ENCODE data around the gene THAP3.
"Not testable (repeated sequence)": the region's sequence is repeated elsewhere in the genome, so short reads cannot be mapped to it uniquely, and the experiment has no call there.

THAP3 gene

DNA sequence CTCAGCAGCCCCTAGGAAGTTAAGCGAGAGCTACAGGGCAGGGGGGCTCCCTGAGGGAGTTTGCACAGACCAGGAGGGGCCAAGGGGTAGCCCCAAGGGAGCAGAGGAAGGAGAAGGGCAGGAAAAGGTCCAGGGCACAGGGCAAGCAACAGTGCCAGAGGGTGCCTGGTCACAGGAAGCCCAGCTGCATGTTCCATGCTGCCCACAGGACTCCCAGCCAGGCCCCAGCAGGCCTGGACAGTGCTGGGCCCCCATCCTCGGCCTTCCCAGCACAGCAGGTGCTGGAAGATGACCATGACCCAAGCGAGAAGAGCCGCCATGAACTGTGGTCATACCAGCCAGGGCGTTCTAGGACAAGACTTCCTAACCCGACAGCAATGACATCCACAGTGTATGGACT is 33.0 kb upstream of the THAP3 start:
- no peak for FAIRE-seq

DNA sequence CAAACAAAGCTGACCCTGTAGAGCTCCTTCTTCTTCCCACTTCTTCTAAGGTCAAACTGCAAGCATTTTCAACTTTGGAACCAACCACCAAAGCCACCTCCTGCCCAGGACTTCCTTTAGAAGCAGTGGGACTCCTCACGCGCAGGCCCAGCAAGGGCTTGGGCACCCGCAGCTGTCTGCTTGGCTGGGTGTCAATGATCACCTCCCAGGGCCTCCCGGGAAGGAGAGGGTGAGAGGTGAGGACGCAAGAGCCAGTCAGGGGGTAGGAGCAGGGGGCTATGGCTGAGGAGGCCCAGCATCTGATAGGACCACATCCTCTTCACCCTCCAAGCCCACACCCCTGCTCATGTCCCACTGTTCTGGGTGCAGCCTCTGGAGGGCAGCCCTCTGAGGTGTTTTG is 32.2 kb upstream of the THAP3 start:
- FAIRE-seq: no peak

DNA sequence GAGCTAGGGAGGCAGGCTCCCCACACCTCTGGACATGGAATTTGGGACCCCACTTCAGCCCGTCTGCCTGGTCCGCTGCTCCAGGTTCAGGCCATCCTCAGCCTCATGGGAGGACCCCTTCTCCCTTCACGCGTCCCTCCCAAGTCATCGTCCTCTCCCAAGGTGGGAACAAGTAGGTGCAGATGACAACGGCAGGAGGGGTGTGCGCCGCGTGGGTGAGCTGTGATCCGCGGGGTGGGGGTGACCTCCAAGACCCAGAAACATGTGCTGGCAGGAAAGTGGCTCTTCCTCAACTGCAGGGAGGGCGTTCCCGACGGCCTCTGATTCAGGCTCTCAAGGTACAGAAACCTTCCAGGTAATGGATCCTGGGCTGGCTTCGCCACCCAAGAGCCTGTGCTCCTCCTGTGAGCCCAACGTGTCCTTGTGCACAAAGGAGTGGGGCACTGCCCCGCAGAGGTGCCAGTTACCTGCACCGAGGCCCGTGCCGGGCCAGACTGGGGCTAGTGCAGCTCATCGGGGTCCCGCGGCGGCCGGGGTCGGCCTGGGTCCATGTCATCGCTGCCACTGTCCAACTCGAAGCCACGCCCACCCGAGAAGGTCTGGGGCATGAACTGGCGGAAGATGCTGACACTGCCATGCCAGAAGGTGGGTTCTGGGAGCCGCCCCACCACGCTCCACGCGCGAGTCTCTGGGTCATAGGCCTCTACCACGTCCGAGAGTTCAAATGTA is 31.6 kb upstream of the THAP3 start:
- no peak for FAIRE-seq

DNA sequence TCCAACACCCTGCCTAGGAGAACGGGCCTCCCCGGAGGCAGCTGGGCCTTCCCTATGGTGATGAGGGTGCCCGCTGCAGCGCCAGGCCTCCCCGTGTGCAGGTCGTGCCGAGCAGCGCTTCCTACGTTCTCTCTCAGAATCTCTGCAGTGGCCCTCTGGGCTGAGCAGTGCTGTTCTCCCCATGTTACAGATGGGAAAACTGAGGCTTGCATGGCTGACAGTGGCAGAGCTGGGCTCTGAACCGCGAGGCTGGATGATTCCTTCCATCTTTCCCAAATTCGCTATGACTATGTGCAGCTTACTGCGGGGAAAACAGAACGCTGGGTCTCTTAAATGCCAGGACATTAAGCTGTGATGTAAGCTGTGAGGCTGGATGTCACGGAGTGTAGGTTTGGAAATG is 30.9 kb upstream of the THAP3 start:
- no peak for FAIRE-seq

DNA sequence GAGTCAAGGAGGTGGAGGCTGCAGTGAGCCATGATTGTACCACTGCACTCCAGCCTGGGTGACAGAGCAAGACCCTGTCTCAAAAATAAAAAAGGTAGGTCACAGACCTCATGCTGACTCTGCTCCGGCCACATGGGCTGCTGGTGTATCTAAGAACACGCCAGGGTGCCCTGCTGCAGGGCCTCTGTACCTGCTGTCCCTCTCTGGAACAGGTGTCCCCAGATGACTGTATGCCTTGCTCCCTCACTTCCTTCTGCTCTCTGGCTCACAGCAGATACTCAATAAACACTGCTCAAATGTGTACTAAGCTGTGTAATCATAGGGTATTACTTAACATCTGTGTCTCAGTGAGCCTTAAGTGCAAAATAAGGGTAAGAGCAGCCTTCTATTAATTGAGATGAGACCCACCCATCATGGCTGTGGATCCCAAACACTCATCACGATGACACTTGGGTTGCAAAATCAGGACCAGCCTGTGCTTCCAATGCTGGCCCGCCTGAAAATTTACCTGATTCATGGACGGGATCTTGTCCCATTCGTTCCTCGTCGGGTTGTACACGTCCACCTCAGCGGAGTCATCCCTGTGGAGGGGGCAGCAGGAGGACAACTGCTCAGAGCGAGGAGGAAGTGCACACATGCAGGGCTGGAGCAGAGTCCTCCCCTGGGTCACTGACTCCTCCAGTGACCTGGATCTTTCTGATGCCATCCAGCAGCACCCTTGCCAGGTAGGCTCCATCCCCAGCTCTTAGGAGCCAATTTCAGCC is 29.5 kb upstream of the THAP3 start:
- FAIRE-seq: no peak

DNA sequence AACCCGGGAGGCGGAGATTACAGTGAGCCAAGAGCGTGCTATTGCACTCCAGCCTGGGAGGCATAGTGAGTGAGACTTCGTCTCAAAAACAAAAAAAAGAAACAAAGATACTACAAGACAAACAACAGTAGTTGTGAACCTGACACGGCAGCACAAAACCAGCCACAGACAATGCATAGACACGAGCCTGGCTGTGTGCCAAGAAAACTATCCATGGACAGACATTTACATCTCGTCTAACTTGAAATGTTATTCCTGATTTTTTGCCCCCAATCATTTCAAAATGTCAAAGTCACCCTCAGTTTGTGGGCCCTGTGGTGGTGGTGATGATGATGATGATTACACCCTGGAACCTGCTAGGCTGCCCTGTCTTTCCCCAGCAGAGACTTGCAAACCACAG is 28.3 kb upstream of the THAP3 start:
- no peak for FAIRE-seq

DNA sequence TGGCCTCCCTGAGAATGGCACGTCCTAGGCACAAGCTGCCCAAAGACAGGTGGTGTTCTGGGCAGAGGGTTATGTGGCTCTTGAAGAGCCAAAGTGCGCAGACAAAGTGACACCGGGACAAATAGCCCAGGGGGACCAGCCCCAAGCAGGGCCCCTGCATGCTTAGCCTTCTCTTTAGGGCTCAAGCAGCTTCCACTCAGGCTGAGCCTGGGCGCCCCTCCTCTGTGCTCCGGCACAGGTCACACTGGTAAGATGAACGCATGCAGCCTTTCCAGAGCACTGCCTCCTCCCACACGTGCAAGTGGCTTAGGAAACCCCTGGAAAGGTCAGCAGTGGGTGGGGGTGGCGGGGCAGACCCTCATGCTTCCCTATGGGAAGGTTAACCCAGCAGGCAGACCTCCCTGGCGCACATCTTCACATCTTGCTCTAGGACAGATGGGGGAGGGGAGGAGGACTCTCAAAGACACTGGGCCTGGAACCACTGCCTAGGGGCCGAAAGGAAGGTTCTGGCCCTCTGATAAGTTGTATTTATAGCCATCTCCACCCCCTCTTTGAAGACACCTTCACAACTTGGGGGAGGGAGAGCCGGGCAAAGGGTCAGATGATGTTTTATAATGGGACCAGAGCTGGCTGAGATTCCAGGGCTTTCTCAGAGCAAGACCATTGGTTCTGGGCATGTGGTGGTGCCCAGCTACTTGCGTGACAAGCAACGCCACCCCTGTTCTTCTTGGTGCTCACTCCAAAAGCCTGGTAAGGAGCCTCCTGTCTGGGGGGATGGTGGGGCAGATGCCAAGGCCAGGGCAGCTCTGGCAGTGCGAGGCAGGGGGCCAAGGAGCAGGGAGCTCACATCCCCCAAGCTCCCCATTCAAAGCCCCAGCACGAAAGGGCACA is 27.5 kb upstream of the THAP3 start:
- FAIRE-seq: no peak

DNA sequence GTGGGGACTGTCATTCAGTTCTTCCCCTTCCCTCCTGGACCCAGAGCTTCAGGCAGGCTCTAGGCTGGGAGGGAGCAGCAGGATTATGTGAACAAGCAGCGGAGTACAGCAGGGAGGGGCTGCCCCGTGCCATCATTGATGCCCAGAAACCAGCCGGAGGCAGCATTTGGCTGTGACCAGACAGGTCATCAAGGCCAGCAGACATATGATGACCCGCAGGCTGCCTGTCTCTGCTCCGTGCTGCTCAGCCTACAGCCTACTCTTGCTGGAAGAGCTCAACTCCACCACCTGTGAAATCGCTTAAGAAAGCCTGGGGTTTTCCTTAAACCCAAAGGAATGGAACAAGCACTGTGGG is 26.9 kb upstream of the THAP3 start:
- no peak for FAIRE-seq

DNA sequence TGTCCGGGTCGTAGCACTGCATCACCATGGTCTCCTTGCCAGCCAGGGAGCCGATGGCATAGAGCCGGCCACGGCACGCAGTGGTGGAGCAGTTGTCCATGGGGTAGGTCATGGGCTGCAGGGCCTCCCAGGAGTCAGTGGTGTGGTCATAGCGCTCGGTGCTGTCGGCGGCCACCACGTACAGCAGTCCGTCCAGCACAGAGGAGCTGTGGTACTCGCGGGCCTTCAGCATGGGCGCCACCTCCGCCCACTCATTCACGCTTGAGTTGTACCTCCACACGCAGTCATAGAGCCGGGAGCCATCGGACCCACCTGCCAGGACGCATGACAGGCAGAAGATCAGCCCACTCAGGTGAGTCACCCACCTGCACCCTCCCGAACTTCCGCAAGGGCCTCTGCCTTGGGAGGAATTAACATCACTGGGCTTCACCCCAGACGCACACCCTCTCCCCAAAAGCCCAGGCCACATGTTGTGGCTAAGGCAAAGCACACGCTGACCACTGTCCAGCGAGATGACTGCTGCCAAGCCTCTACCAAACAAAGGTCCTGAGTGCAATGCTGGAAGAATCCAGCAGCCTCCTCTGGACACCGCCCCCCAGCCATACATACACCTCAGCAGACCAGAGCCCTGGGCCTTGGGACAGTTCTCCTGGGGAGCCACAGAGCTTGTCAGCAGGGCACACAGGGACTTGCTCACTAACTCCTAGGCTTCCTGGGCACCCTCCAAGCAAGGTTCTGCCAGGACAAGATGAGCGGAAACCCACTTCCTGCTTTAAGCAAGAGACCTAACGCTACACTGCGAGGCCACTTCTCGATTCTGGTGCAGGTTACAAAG is 25.3 kb upstream of the THAP3 start:
- FAIRE-seq: no peak

DNA sequence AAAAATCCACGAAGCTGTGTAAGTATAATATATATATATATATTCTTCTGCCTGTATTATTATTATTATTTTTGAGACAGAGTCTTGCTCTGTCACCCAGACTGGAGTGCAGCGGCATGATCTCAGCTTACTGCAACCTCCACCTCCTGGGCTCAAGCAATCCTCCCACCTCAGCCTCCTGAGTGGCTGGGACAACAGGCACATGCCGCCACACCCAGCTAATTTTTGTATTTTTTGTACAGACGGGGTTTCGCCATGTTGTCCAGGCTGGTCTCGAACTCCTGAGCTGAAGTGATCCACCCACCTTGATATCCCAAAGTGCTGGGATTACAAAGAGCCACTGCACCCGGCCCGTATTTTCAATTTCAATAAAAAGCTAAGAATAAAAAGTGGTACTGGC is 24.7 kb upstream of the THAP3 start:
- FAIRE-seq: not testable (repeated sequence)

DNA sequence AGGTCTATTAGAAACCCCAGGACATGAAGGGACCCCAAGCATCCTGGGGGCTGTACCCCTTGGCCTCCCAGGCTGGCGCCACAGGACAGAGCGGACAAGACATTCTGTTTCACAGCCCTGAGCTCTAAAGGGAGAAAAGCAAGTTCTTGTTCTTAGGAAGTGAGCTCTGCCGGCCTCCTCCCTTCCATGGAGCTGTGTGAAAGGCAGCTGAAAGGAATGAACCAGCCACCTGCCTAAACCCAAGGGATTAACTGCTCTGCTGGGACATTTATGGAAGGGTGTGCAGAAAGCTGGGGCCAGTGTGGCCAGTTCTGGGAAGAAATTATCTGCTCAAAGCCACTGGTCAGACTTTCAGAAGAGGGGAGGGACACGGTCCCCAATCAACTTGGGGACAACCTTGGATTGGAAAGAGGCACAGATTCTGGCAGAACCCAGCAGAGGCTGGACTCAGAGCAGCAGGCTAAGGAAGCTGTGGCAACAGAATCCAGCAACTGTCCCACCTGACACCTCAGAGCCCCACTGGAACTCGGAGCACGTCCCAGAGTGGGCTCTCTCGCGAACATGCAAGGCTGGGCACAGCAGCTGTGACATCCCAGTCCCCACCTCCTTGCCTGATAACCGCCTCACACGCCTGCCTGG is 24.1 kb upstream of the THAP3 start:
- FAIRE-seq: no peak

DNA sequence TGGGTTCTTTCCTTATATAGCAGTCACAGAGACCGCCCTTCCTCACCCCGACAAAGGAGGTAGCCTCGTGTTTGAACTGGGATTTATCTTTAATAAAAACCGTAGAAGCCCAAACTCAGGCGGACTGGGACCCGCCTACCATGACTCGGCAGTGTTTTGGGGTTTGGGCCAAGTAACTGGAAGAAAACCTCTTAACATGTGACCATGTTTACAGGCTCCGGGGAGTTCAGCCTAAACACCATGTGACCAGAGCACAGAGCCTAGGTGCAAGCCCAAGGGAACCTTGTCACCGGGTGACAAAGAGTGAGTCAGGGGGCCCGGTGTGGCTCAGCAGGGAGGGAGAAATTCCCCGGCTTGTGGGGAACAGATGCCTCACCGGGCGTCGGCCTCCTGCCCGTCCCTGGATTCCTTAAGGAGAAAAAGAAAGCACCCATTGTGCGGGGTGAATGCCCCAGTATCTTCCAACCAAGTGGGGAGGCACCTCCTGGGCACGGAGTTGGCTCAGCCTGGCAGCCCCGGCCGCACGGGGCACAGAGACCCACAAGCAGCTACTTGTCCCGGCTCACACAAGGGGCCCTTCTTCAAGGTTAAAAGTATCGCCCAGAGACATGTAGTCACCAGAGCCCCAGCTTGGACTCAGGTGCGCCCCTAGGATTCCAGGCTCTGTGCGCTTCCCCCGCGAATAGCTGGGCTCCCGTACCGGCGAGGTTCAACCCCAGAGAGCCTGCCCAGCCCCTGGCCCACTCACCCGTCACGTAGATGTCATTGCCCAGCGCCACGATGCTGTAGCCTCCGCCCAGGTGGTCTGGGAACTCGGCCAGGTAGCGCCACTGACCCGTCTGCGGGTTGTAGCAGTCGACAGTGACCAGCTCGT is 23.4 kb upstream of the THAP3 start:
- FAIRE-seq: no peak

DNA sequence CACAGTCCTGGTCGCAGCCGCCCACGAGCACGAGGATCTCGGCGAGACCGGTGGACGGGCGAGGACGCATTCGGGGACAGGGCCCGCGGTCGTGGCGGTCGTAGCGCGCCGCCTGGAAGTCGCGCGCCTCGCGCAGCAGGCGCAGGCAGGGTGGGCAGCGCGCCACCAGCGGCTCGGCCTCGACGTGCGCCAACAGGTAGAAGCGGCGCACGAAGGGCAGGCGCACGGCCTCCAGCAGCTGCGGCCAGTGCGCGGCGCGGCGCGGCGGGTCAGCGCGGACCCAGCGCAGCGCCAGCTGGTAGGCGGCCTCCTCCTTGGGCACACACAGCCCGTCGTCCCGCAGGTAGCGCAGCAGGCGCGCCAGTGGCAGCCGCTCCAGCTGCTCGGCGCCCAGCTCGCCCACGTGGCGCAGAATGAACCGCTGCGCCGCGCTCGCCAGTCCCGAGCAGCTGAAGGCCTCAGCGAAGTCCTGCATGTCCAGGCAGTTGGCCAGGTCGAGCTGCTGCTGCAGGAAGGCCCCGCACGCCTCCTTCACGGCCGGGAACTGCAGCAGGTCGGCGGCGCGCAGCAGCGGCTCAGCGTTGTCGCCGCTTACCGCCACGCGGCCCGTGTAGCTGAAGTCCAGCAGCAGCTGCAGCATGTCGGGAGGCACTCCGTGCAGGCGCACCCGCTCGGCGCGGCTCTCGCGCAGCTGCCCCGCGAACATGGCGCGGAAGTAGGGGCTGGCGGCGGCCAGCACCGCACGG is 22.6 kb upstream of the THAP3 start:
- FAIRE-seq: no peak

DNA sequence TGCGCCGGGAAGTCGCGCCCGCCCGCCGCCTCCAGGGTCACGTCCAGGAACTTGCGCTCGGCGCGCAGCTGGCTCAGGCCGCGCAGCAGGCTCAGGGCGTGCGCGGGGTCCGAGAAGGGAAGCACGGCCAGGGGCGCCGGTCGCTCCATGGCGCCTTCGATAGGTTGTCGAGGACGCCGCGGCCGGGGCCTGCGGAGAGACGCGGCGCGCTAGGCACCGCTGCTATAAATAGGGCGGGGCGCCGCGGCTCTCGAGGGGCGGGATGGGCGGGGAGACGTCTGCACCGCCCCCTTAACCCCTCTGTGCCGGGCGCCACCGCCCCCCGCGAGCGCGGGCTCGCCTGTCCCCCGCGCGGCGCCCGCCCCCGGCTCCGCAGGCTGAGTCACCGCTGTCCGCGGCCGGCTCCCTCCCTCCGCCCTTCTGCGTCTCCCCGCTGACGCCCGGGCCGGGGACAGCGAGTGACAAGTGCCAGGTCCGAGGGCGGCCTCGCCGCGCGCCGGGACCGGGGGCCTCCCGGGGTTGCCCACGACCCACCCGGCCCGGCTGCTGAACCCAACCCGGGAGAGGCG is 21.9 kb upstream of the THAP3 start, which contains the start of gene KLHL21:
TSS of gene KLHL21 (minus strand) at position 201 of the 569 bp plus-strand sequence. CDS start at position 149, 52 bp downstream.
- FAIRE-seq: no peak

DNA sequence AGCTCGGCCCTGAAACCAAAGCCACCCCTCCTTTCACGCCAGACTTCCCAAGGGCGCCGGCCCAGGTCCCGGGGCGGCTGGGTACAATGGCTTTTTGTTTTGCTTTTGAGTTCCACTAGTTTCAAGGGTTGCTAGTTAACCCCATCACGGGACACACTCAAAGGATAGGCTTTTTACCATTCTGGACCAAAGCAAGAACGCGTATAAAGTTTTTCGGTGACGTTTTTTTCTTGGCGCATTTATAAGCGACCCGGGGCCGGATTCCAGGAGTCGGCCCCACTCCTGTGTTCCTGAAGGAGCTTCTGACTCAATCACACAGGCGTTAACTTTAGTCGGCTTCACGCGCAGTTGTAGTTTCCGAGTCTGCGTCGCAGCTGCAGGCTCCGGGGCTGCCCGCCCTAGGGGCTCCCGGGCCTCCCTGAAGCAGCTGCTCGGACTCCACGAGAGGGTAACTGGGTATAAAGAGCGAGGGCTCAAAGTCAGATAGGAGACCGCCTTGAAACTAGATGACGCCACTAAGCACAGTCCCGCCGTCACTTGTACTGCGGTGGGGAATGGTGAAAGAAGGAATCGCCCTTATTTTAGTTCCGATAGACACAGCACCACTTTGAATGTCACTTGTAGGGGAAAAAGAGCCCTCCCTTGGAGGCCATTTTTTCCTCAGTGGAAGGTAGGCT is 21.3 kb upstream of the THAP3 start:
- no peak for FAIRE-seq

DNA sequence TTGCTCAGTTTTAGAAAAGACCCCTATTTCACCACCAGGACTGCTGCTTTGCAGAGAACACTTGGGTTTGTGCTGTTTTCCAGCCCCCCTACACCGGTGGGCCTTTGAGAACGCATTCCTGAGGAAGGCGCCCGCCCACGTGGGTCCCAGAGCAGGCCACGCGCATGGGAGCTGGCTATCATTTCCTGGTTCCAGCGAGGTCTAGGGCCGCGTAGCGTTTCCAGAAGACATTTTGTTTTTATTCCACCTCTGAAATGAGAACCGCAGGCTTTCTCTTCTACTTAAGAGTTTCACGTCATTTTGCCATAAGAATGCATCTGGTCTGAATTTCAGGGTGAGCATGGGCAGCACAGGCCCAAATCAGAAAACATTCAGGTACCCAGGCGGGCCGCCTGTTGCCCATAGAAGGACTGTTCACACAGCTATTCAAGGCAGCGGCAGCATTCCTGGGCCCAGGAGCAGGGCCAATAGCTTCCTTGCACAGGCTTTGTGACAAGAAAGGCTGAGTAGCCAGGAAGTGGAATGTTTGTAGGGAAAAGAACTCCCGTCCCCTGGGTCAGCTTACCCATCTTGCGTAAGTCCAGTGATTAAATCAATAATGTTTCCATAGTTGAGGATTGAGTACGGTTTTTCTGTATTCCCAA is 20.6 kb upstream of the THAP3 start:
- no peak for FAIRE-seq

DNA sequence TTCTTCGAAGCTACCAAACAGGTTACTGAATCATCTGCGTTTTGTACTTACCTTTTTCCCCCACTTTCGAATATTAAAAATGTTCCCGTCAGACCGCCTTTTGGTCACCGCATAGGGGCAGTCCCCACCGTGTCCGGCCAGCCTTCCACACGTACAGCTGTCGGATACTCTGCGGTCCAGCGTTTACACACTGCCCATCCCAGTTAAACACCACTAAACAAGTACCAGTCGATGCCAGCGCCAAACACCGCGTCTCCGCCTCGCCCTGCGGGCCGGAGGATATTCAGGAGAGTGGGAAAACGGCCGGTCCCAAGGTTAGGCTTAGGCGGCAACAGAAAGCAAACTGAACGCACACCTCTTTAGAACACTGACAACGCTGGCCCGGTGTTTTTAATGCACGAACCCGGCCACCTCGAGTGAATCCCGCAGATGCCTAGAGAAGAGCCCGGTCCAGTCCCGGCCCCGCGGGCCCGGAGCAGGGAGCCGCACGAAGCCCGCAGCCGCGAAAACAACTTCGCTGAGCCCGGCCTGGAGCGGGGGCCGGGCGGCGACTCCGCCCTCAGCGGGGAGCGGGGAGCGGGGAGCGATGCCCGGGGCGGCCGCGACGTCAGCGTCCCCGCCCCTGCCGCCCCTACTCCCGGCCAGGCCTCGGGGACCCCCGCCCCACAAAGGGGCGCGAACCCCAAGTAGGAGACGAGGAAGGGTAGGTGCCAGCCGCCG is 11.9 kb upstream of the THAP3 start:
- FAIRE-seq: no peak
